Upper lobe of left lung (tissue), 4 donors: ENCODE data around the gene EIF4G3.

Source experiments
- CTCF ChIP-seq, 6 experiments: fragments of 450-650 bp in 4 of 6; fragments of 200-600 bp in 2 of 6; sonication (generic) in 2 of 6; IDR thresholded peaks; one replicate each; pipeline ENCODE4 v1.5.1; 2016 to 2019; ENCODE audit warnings: antibody characterized with exemption in 6 of 6
- EP300 ChIP-seq, 4 donors: sonication (generic); formaldehyde crosslinking; IDR thresholded peaks; one replicate each; pipeline ENCODE4 v1.5.1; 2017; ENCODE audit warnings: antibody characterized with exemption in 4 of 4, control low read depth in 2 of 4
- POLR2A ChIP-seq, 4 donors: fragments of 450-650 bp; IDR thresholded peaks; one replicate each; pipeline ENCODE4 v1.5.1; 2016 to 2017; ENCODE audit warnings: antibody characterized with exemption in 4 of 4, mild to moderate bottlenecking in 2 of 4

- TF ChIP-seq CTCF (IDR thresholded peaks at IDR 0.05) (no peak), POLR2A (IDR thresholded peaks at IDR 0.05) (no peak), EP300 (IDR thresholded peaks at IDR 0.05) (no peak)
Measured at GRCh38 chr1:21110163-21110562, 66.5 kb downstream of the EIF4G3 start.
